ENCODE data around the gene VWC2L. TPM values are rescaled to one million over a fixed set of nuclear protein-coding genes. Genes with fewer than 3 reads are reported as not detected.
A peak's percentile ranks its signal among the peaks of the same experiment; 100 is the strongest.

The VWC2L gene
- polyA plus RNA-seq, 2 of the 4 experiments (the other 2 are of a cell fraction), result not detected

DNA sequence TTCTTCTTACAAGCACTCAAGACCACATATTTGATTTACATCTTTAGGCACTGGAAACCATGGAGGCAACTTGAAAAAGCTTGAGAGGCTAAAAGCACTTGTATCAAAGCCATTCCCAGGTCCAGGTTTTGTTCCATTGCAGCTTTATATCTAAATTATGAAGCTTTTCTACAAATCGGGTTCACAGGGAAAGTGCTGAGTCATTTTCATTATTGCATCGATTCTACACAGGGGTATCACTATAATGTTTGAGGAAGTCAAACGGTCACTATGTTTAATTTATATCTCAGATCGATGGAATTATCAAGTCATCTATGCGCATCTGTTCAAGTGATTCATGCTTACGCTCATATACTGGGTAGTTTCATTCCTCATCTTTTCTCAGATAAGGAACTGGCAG lies 118.7 kb downstream of the VWC2L start:
- no peaks in the 10 kb centered on the region for H3K4me1 ChIP-seq
- H3K9me3 ChIP-seq, result no peaks in the 10 kb centered on the region
- ATAC-seq (no peak), DNase-seq (ENCODE audit: low read depth in 1 of 2, low spot score in 1 of 2) (no peak), FAIRE-seq (no peak)
- 39% methylated on average over 6 of the region's 6 CpGs for WGBS (ENCODE audit: missing lambda C conversion rate)
- no peak overlapping the region for H3K4me2 ChIP-seq
- ChIA-PET POLR2A (no interaction called here), CTCF (interaction anchor here (1.0 kb wide), 1 partner anchor 51 kb away, joined by 3 read pairs; no protein-coding TSS in a partner anchor)
- H3K4me3 ChIP-seq, result no peak overlapping the region
- TF ChIP-seq REST (IDR thresholded peaks at IDR 0.05) (no peak), MAFK (IDR thresholded peaks at IDR 0.05; ENCODE audit: partially characterized antibody) (peak; percentile 62), NFE2L2 (conservative IDR thresholded peaks at IDR 0.05; ENCODE audit: low read length) (peak; percentile 72)
- H3K27ac ChIP-seq, result no peak overlapping the region

- ChIA-PET CTCF (no interaction called here), POLR2A (no interaction called here)
- no peak for TF ChIP-seq JUNB (IDR thresholded peaks at IDR 0.05)
- no peak for TF ChIP-seq BCL3 (IDR thresholded peaks at IDR 0.05)
- no peak for TF ChIP-seq KDM5A (IDR thresholded peaks at IDR 0.05)
- TF ChIP-seq, protein P1, sequence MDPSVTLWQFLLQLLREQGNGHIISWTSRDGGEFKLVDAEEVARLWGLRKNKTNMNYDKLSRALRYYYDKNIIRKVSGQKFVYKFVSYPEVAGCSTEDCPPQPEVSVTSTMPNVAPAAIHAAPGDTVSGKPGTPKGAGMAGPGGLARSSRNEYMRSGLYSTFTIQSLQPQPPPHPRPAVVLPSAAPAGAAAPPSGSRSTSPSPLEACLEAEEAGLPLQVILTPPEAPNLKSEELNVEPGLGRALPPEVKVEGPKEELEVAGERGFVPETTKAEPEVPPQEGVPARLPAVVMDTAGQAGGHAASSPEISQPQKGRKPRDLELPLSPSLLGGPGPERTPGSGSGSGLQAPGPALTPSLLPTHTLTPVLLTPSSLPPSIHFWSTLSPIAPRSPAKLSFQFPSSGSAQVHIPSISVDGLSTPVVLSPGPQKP (IDR thresholded peaks at IDR 0.05; ENCODE audit: low read depth, low read length), result no peak
- TF ChIP-seq MAX (IDR thresholded peaks at IDR 0.05), result no peak
- no peak for TF ChIP-seq RAD21 (conservative IDR thresholded peaks at IDR 0.05 in 1 of 2, IDR thresholded peaks at IDR 0.05 in 1 of 2)
- TF ChIP-seq ESRRA (IDR thresholded peaks at IDR 0.05; ENCODE audit: borderline replicate concordance, low read length), result no peak
- TF ChIP-seq TFCP2L1 (CRISPR knock-in tag; IDR thresholded peaks at IDR 0.05), result no peak
- TF ChIP-seq MYC (IDR thresholded peaks at IDR 0.05; ENCODE audit: borderline replicate concordance, low read length), result no peak
- TF ChIP-seq, protein P2, sequence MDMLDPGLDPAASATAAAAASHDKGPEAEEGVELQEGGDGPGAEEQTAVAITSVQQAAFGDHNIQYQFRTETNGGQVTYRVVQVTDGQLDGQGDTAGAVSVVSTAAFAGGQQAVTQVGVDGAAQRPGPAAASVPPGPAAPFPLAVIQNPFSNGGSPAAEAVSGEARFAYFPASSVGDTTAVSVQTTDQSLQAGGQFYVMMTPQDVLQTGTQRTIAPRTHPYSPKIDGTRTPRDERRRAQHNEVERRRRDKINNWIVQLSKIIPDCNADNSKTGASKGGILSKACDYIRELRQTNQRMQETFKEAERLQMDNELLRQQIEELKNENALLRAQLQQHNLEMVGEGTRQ (IDR thresholded peaks at IDR 0.05), result no peak
- no peak for TF ChIP-seq SREBF2 (IDR thresholded peaks at IDR 0.05)
- TF ChIP-seq E2F6 (IDR thresholded peaks at IDR 0.05; ENCODE audit: borderline replicate concordance, low read depth), result no peak
- TF ChIP-seq, protein P3, sequence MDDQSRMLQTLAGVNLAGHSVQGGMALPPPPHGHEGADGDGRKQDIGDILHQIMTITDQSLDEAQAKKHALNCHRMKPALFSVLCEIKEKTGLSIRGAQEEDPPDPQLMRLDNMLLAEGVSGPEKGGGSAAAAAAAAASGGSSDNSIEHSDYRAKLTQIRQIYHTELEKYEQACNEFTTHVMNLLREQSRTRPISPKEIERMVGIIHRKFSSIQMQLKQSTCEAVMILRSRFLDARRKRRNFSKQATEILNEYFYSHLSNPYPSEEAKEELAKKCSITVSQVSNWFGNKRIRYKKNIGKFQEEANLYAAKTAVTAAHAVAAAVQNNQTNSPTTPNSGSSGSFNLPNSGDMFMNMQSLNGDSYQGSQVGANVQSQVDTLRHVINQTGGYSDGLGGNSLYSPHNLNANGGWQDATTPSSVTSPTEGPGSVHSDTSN (IDR thresholded peaks at IDR 0.05), result no peak
- Histone ChIP-seq H3K4me2 (no peak overlapping the region), H3K4me3 (no peak overlapping the region), H3K27ac (no peak overlapping the region), H3K9me3 (no peaks in the 10 kb centered on the region), H3K4me1 (no peaks in the 10 kb centered on the region)
- 51% methylated on average over 3 of the region's 3 CpGs for WGBS (ENCODE audit: missing lambda C conversion rate)
- FAIRE-seq, result no peak
- no peak for DNase-seq (ENCODE audit: low read depth in 1 of 2, low spot score in 1 of 2)
- no peak for ATAC-seq
Measured at GRCh38 chr2:214533541-214533940, 122.7 kb downstream of the VWC2L start.
